ENCODE results near the gene RAMAC.

DNA sequence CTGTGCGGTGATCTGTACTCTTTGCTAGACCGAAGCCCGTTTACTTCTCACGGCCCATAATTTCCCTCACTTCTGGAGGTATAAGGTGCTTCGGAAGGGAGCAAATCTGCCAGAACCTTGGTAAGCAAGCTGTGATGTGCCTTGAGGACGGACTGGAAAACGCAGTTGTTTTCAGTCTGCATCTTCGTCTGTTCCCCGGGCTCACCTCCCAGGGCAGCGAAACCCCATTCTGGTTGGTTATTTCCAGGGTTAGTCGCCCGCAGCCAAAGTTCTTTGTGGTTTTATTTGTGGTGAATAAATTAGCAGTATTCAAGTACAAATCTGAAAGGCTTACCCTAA is 401 bp downstream of the RAMAC start:
- TF ChIP-seq, protein P1, sequence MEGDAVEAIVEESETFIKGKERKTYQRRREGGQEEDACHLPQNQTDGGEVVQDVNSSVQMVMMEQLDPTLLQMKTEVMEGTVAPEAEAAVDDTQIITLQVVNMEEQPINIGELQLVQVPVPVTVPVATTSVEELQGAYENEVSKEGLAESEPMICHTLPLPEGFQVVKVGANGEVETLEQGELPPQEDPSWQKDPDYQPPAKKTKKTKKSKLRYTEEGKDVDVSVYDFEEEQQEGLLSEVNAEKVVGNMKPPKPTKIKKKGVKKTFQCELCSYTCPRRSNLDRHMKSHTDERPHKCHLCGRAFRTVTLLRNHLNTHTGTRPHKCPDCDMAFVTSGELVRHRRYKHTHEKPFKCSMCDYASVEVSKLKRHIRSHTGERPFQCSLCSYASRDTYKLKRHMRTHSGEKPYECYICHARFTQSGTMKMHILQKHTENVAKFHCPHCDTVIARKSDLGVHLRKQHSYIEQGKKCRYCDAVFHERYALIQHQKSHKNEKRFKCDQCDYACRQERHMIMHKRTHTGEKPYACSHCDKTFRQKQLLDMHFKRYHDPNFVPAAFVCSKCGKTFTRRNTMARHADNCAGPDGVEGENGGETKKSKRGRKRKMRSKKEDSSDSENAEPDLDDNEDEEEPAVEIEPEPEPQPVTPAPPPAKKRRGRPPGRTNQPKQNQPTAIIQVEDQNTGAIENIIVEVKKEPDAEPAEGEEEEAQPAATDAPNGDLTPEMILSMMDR (IDR thresholded peaks at IDR 0.05; ENCODE audit: low read depth, low read length, poor library complexity, severe bottlenecking): no peak
- TF ChIP-seq EZH2phosphoT487 (IDR thresholded peaks at IDR 0.05; ENCODE audit: borderline replicate concordance, low read length): no peak

All from DOHH2 (cell line).